Measurements from ENCODE around the gene FHDC1. TPM values are rescaled to one million over a fixed set of nuclear protein-coding genes. Genes with fewer than 3 reads are reported as not detected.

The FHDC1 gene
- total RNA-seq, 4 donors from 2014 or later = 0.34 to 0.57 (median 0.46) TPM

- TF ChIP-seq CTCF (IDR thresholded peaks at IDR 0.05; ENCODE audit: low read depth) = no peak
These were observed 568 bp downstream of the FHDC1 start for GRCh38 chr4:152936446-152937335.

GRCh38 chr4:152937336-152938236 lies 1.5 kb downstream of the FHDC1 start:
- TF ChIP-seq CTCF (IDR thresholded peaks at IDR 0.05; ENCODE audit: low read depth) = no peak

- TF ChIP-seq CTCF (IDR thresholded peaks at IDR 0.05; ENCODE audit: low read depth) = no peak
These were observed 2.3 kb downstream of the FHDC1 start for GRCh38 chr4:152938237-152938947.

GRCh38 chr4:152939621-152940020 lies 3.5 kb downstream of the FHDC1 start:
- no peak for TF ChIP-seq CTCF (IDR thresholded peaks at IDR 0.05; ENCODE audit: low read depth)

GRCh38 chr4:152940461-152940860 lies 4.3 kb downstream of the FHDC1 start:
- no peak for TF ChIP-seq CTCF (IDR thresholded peaks at IDR 0.05; ENCODE audit: low read depth)

GRCh38 chr4:152941411-152941810 lies 5.3 kb downstream of the FHDC1 start:
- no peak for TF ChIP-seq CTCF (IDR thresholded peaks at IDR 0.05; ENCODE audit: low read depth)

All from subcutaneous adipose tissue (tissue), 4 donors.